K562 (cell line): Measurements from ENCODE around the gene KCTD12. TPM values are rescaled to one million over a fixed set of nuclear protein-coding genes. Genes with fewer than 3 reads are reported as not detected.
A peak's percentile ranks its signal among the peaks of the same experiment; 100 is the strongest.

ENCODE experiments used
- ATAC-seq: fragments of 200-7000 bp; cut with Tn5 transposase; 3 replicates; pipeline ENCODE4 v1.9.1; 2020; ENCODE audit warnings: moderate library complexity
- BruUV-seq: library from RNA; stranded (reverse); fragments of 400-500 nt; replicated peaks from 2 replicates; lab custom pipeline; 2021; lab: Mats Ljungman, UMichigan
- CTCF ChIA-PET: fragments of 300-600 bp; formaldehyde crosslinking; extraction: SDS; loops from one replicate; lab custom pipeline; 2021; ENCODE audit warnings: low intra/inter-chr PET ratio; lab: Yijun Ruan, JAX
- POLR2A ChIA-PET: fragments of 300-600, 350-650 bp; sonication (Branson Sonifier 250); formaldehyde crosslinking; extraction: SDS; loops from one replicate; lab custom pipeline; 2021; ENCODE audit warnings: antibody characterized with exemption, inconsistent platforms; lab: Yijun Ruan, JAX
- DNase-seq, 4 experiments: peaks; one replicate each; pipeline versions ENCODE4 v3.0.0 to v3.0.0-alpha.2; 2011 to 2018; ENCODE audit warnings: low spot score in 3 of 4, mixed read lengths in 3 of 4; ENCODE audit errors: extremely low read depth in 1 of 4
- FAIRE-seq: peaks from 2 replicates; lab custom pipeline; 2011; peaks lifted over from hg19 to GRCh38; lab: Jason Lieb, UNC
- H2AFZ ChIP-seq: 2 replicates; pipeline ENCODE4 v1.6.0; 2011; ENCODE audit warnings: low read depth, low read length, control low read depth, inconsistent platforms
- H3K27ac ChIP-seq: fragments of 200-600 bp; 3 replicates; pipeline ENCODE4 v1.8.0; 2011; ENCODE audit warnings: low read depth, mild to moderate bottlenecking, control low read depth, inconsistent platforms, low read length, moderate library complexity, mixed read lengths; ENCODE audit errors: extremely low read depth
- H3K27me3 ChIP-seq, 2 experiments: fragments of 300-600 bp in 1 of 2; 2 replicates in 1 of 2; 3 replicates in 1 of 2; pipeline versions ENCODE4 v1.6.0 to v1.8.0; 2011; ENCODE audit warnings: inconsistent platforms in 2 of 2, low read length in 2 of 2, mild to moderate bottlenecking in 1 of 2, mixed read lengths in 1 of 2, moderate library complexity in 1 of 2; ENCODE audit not compliant: control insufficient read depth in 2 of 2, insufficient read depth in 2 of 2
- H3K36me3 ChIP-seq: fragments of 300-600 bp; 3 replicates; pipeline ENCODE4 v1.8.0; 2011; ENCODE audit warnings: mild to moderate bottlenecking, low read length, inconsistent platforms; ENCODE audit not compliant: control insufficient read depth, insufficient read depth
- H3K4me1 ChIP-seq, 2 experiments: fragments of 200-600 bp in 1 of 2; replicated peaks in 1 of 2; 2 replicates in 1 of 2; 3 replicates in 1 of 2; pipeline versions ENCODE4 v1.5.1 to v1.8.0; 2011; ENCODE audit warnings: inconsistent platforms in 2 of 2, low read length in 2 of 2, mild to moderate bottlenecking in 1 of 2, mixed read lengths in 1 of 2, moderate library complexity in 1 of 2; ENCODE audit not compliant: control insufficient read depth in 2 of 2, insufficient read depth in 2 of 2
- H3K4me2 ChIP-seq: 2 replicates; pipeline ENCODE4 v1.6.1; 2011; ENCODE audit warnings: low read length, control low read depth, inconsistent platforms, mixed read lengths; ENCODE audit not compliant: insufficient read depth
- H3K4me3 ChIP-seq: fragments of 200-600 bp; sonication (generic), shearing (Covaris generic); 2 replicates; pipeline ENCODE4 v1.5.1; 2016; ENCODE audit warnings: control low read depth, inconsistent platforms
- H3K79me2 ChIP-seq: fragments of 200-600 bp; 3 replicates; pipeline ENCODE4 v1.8.0; 2011; ENCODE audit warnings: low read length, inconsistent platforms; ENCODE audit not compliant: control insufficient read depth, insufficient read depth
- H3K9ac ChIP-seq, 2 experiments: 2 replicates each; pipeline versions ENCODE4 v1.6.0 to v1.6.1; 2011; ENCODE audit warnings: low read depth in 2 of 2, low read length in 2 of 2, control low read depth in 1 of 2, inconsistent platforms in 1 of 2, mild to moderate bottlenecking in 1 of 2, mixed read lengths in 1 of 2; ENCODE audit not compliant: insufficient read depth in 1 of 2
- H3K9me1 ChIP-seq: one replicate; pipeline ENCODE4 v1.6.0; 2011; ENCODE audit warnings: inconsistent platforms, mild to moderate bottlenecking, low read length, moderate library complexity; ENCODE audit not compliant: control insufficient read depth, insufficient read depth
- H3K9me3 ChIP-seq: replicated peaks from 2 replicates; pipeline ENCODE4 v1.5.1; 2011; ENCODE audit warnings: low read depth, low read length, inconsistent platforms; ENCODE audit not compliant: control insufficient read depth, insufficient read depth
- H4K20me1 ChIP-seq: replicated peaks from 2 replicates; pipeline ENCODE4 v1.6.1; 2011; ENCODE audit warnings: low read length, inconsistent platforms, mixed read lengths; ENCODE audit not compliant: control insufficient read depth, insufficient read depth
- BHLHE40 ChIP-seq: IDR thresholded peaks from 2 replicates; pipeline ENCODE4 v1.6.1; 2011; ENCODE audit warnings: low read length, improper control_type of control experiment
- CREM ChIP-seq: IDR thresholded peaks from 2 replicates; pipeline ENCODE4 v1.6.1; 2014; ENCODE audit warnings: antibody characterized with exemption, low read depth
- CTCF ChIP-seq, 3 experiments: IDR thresholded peaks in 2 of 3; conservative IDR thresholded peaks in 1 of 3; 2 replicates each; pipeline ENCODE4 v1.5.1; 2011 to 2012; ENCODE audit warnings: low read length in 3 of 3, mild to moderate bottlenecking in 3 of 3, control low read depth in 2 of 3, improper control_type of control experiment in 1 of 3, inconsistent platforms in 1 of 3, low read depth in 1 of 3, mixed read lengths in 1 of 3, moderate library complexity in 1 of 3; ENCODE audit not compliant: insufficient read depth in 2 of 3
- NFIC ChIP-seq: fragments of 450-650 bp; IDR thresholded peaks from 2 replicates; pipeline ENCODE4 v1.6.1; 2017; ENCODE audit warnings: mild to moderate bottlenecking, inconsistent platforms
- RAD21 ChIP-seq, 2 experiments: fragments of 250-450 bp in 1 of 2; fragments of 450-650 bp in 1 of 2; sonication (Bioruptor Pico) in 1 of 2; formaldehyde crosslinking in 1 of 2; IDR thresholded peaks in 1 of 2; conservative IDR thresholded peaks in 1 of 2; 2 replicates each; pipeline versions ENCODE4 v1.4.0 to v1.8.0; 2020 to 2022; ENCODE audit warnings: mild to moderate bottlenecking in 2 of 2, moderate library complexity in 1 of 2
- SMC3 ChIP-seq: conservative IDR thresholded peaks from 2 replicates; pipeline ENCODE4 v1.6.1; 2011; ENCODE audit warnings: low read depth, low read length, improper control_type of control experiment; ENCODE audit not compliant: insufficient read depth
- STAG1 ChIP-seq: sonication (generic); formaldehyde crosslinking; IDR thresholded peaks from 2 replicates; pipeline ENCODE4 v1.5.0; 2020; ENCODE audit warnings: missing genetic modification reagents, borderline replicate concordance
- ZKSCAN8 ChIP-seq: fragments of 200-800 bp; sonication (Bioruptor generic); IDR thresholded peaks from 2 replicates; pipeline ENCODE4 v1.6.1; 2016; ENCODE audit warnings: missing genetic modification characterization, missing compliant biosample characterization
- ZNF507 ChIP-seq: conservative IDR thresholded peaks from 2 replicates; pipeline ENCODE4 v1.6.1; 2017; ENCODE audit warnings: missing genetic modification characterization, missing compliant biosample characterization
- WGBS: fragments of 100-300 bp; shearing (Covaris generic); methylation state at CpG from one replicate; pipeline ENCODE4 v1.1.6; 2016; ENCODE audit warnings: low coverage, mixed read lengths; ENCODE audit not compliant: insufficient coverage; ENCODE audit errors: missing lambda C conversion rate; 5-methylcytosine and 5-hydroxymethylcytosine counted together
- in situ Hi-C: fragments of 300-500 bp; cut with MboI; formaldehyde crosslinking; loops from 4 replicates; pipeline ENCODE4 v1.15.0; 2018; ENCODE audit warnings: inconsistent platforms, mixed read lengths
- intact Hi-C: fragments of 100-400 bp; cut with micrococcal nuclease; formaldehyde crosslinking; loops from 2 replicates; pipeline ENCODE4 v1.14.2; 2022
- polyA plus RNA-seq, 8 experiments: library from polyadenylated mRNA; depleted of rRNA in 4 of 8; stranded (reverse) in 5 of 8; unstranded in 3 of 8; fragments of >200 nt; fragmentation: Nextera tagmentation in 2 of 8; fragmentation: Illumina TruSeq in 1 of 8; extraction: Ambion mirVana in 2 of 8; extraction: Trizol in 1 of 8; gene quantifications; 2 replicates each; pipeline versions ENCODE4 v1.2.1 to v1.2.3, GENCODE V29; 2011 to 2014; ENCODE audit warnings: inconsistent platforms in 1 of 8, missing spikeins in 1 of 8
- total RNA-seq, 7 experiments: library from RNA; depleted of rRNA in 6 of 7; stranded (reverse); fragments of >200 nt in 6 of 7; fragmentation: Illumina TruSeq in 2 of 7; extraction: Trizol in 2 of 7; gene quantifications; 2 replicates each; pipeline versions ENCODE4 v1.2.1 to v1.2.3, GENCODE V29; 2011 to 2021; ENCODE audit warnings: low replicate concordance in 1 of 7
- TF ChIP-seq, protein P1 (sequence below): fragments of 450-650 bp; formaldehyde crosslinking; IDR thresholded peaks from 2 replicates; pipeline ENCODE4 v1.4.0; 2020; ENCODE audit warnings: mild to moderate bottlenecking, moderate library complexity

KCTD12 gene
- total and polyA plus RNA-seq, 9 of the 15 experiments (the other 6 are each of a cell fraction or from before 2014, with no cell fraction given), result 0.14 to 0.93 (median 0.32) TPM

DNA sequence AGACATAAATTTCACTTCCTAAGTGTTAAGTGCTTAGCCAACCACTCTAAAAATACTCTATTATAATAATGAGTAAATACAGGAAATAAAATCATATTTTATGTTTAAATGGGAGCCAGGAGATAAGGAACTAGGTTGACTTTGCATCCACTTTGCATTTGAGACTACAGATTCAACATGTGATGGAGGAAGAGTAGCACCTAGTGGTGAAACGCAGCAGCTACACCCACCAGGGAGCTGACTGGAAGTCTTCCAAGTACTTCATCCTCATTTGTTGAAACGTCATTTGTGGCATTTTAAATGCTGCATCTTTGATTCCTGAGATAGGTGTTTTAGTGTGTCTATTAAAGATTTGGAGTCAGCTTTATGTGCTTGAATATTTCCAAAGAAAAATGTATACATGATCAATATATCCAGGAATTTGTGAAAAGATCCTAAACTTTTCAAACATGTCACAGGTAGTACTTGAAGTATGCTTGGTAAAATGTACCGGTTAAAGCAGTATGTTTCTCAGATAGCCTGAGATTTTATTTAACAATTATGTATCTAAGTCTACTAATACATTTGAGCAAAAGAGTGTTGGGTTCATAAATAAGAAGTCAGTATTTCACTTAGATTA is 17.4 kb upstream of the KCTD12 start:
- Histone ChIP-seq H3K79me2 (no peaks in the 10 kb centered on the region), H3K36me3 (no peaks in the 10 kb centered on the region), H3K27ac (no peak overlapping the region), H4K20me1 (no peaks in the 10 kb centered on the region), H2AFZ (no peak overlapping the region), H3K9me1 (no peaks in the 10 kb centered on the region), H3K9me3 (no peaks in the 10 kb centered on the region), H3K4me2 (no peak overlapping the region), H3K9ac (no peak overlapping the region), H3K4me3 (no peak overlapping the region), H3K27me3 (no peaks in the 10 kb centered on the region), H3K4me1 (0 out of 5 replicates have a peak, but pooled peaks cover 0 to 3% of the 10 kb centered on the region in 2 experiments)
- intact Hi-C loops, result loop anchor here (1.0 to 10.0 kb wide), 5 partner anchors 77 to 1209 kb away; no protein-coding TSS in a partner anchor
- ChIA-PET POLR2A (interaction anchor here (0.5 kb wide), 1 partner anchor 109 kb away, joined by 3 read pairs; no protein-coding TSS in a partner anchor), CTCF (interaction anchor here (0.6 to 1.1 kb wide), 4 partner anchors 208 to 1206 kb away, joined by 3 to 4 read pairs (median 3); no protein-coding TSS in a partner anchor)
- ATAC-seq (peak; percentile 89), DNase-seq (peak; percentile 53 to 68 (median 65)), FAIRE-seq (peak; percentile 96)
- BruUV-seq, result no TSS peak
- in situ Hi-C loops, result loop anchor here (10.0 to 25.0 kb wide), 3 partner anchors 1041 to 1349 kb away; no protein-coding TSS in a partner anchor
- 0% methylated on average over 3 of the region's 3 CpGs for WGBS
- TF ChIP-seq CTCF (IDR thresholded peaks at IDR 0.05 in 2 of 3, conservative IDR thresholded peaks at IDR 0.05 in 1 of 3; ENCODE audit: insufficient read depth in 2 of 3, low read depth in 1 of 3, low read length in 3 of 3) (peak; percentile 64 to 87 (median 78)), RAD21 (CRISPR knock-in tag; conservative IDR thresholded peaks at IDR 0.05 in 1 of 2, IDR thresholded peaks at IDR 0.05 in 1 of 2) (peak; percentile 72 to 83), CREM (0 out of 2 replicates have a peak, but pooled peaks have one; percentile 17), BHLHE40 (no peak), ZKSCAN8 (CRISPR knock-in tag) (no peak), SMC3 (peak; percentile 71), NFIC (peak; percentile 77), STAG1 (CRISPR knock-in tag) (peak; percentile 61; the same call in 1 of the 2 replicates), ZNF507 (tag) (no peak)
- TF ChIP-seq, protein P1, sequence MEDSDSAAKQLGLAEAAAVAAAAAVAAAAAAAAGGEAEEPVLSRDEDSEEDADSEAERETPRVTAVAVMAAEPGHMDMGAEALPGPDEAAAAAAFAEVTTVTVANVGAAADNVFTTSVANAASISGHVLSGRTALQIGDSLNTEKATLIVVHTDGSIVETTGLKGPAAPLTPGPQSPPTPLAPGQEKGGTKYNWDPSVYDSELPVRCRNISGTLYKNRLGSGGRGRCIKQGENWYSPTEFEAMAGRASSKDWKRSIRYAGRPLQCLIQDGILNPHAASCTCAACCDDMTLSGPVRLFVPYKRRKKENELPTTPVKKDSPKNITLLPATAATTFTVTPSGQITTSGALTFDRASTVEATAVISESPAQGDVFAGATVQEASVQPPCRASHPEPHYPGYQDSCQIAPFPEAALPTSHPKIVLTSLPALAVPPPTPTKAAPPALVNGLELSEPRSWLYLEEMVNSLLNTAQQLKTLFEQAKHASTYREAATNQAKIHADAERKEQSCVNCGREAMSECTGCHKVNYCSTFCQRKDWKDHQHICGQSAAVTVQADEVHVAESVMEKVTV, result peak; percentile 62
